HS-27A (cell line): ENCODE results near the gene TMEM272.

Experiments
- DNase-seq: peaks from one replicate; pipeline ENCODE4 v3.0.0-alpha.2; 2012; ENCODE audit warnings: low read depth, missing footprints

The TMEM272 gene

DNA sequence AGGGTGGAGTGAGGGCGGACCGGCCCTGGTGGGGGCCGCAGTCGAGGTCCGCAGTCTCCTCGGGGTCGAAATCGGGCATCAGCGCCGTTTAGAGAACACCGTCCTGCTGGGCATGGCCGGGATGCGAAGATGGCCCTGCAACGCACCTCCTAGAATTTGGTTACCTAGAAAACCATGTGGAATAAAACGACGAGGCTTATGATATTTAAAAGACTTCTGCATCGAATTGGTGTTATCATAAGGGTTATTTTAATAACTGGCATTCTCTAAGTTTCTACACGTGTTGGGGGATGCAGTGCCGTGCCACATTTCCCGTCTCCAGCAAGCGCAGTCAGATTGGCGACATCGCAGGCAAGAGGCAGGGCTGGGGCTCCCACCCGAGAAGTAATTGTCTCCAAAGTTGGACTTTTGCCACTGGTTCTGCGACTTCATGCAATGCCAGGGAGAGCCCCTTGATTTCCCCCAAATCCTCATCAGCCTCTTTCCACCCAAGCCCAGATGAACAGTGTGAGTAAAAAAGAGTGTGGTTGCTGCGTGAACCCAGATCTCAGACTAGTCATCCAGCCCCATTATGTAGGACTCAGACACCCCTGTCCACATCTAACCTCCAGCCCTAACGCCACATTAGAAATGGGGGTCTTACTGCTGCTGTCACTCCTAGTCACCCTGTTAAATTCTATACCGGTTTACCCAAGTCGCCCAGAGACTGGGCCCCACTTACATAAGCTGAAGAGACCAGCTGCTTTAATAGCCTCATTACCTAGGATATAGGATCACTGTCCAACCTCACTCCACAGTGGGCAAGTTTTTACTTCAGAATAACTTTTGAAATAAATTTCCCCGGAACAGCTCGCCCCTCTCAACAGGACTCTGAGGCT is 40.4 kb downstream of the TMEM272 start:
- no peak for DNase-seq

DNA sequence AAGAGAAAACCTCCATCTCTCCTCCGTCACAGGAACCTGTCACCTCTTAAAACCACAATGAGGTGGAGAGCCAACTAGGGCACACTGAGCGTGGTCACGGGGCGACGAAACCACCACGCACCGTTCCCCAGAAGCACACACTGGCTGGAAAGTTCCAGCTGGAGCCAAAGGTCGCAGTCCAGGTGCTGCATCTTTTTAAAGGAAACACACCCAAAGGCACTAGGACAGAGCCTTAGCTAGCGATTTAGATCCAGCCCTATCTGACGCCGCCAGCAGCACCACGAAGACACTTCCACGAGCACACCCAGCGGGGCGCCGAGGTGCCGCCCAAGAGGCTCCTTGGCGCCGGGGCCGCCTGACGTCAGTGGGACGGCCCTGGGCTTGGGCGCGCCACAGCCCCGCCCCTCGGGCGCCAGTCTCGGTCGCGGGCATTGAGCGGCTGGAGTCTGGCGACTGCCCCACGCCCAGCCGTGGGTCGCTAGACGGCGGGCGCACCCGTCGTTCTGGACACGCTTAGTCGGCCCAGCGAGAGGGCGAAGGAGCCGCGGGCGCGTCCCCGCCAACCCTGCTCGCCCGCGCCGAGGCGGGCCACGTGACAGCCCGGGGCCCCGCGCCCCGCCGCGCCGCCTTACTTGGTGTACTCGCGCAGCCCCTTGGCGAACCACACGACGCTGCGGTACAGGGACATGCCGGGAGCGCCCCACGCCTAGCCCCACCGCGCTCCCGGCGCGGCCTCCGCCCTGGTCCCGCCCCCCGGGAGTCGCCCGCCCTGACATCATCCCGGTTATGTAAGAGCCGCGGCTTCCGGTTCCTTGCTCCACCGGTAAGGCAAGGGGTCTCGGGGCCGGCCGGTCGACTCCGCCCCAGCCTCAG is 41.3 kb downstream of the TMEM272 start, which contains the start of gene DHRS12:
Gene DHRS12, minus strand, starts transcription at position 742 of the 873 bp plus-strand sequence. CDS start 4,504 bp downstream, outside the sequence.
- no peak for DNase-seq

- DNase-seq: no peak
Observed at GRCh38 chr13:51802631-51803418, 42.2 kb downstream of the TMEM272 start.

DNA sequence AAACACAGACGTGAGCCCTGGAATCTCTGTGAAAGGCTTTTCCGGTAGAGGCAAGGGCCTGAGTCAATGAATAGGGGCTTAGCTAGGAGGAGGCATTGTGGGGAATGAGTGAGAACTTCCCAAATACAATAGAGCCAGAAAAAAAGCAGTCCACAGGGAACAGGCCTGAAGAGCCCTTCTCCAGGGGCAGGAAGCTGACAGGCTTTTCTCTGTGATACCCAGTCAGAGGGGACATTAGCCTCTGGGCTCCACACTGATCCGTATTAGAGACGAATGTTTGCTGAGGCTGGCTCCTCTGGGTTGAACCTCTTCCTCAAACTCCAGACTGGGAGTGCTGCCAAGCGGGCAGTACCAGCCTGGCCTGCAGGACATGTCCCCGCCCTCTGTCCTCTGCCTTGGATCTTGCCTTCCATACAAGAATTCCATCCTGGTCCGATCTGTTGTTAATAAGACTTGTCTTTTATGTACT is 43.3 kb downstream of the TMEM272 start:
- no peak for DNase-seq

- DNase-seq: no peak
Observed at GRCh38 chr13:51800486-51800885, 44.5 kb downstream of the TMEM272 start.

GRCh38 chr13:51799261-51799660 is 45.7 kb downstream of the TMEM272 start:
- no peak for DNase-seq

- no peak for DNase-seq
Observed at GRCh38 chr13:51797664-51798488, 47.1 kb downstream of the TMEM272 start.

GRCh38 chr13:51796546-51796945 is 48.4 kb downstream of the TMEM272 start:
- DNase-seq: no peak

DNA sequence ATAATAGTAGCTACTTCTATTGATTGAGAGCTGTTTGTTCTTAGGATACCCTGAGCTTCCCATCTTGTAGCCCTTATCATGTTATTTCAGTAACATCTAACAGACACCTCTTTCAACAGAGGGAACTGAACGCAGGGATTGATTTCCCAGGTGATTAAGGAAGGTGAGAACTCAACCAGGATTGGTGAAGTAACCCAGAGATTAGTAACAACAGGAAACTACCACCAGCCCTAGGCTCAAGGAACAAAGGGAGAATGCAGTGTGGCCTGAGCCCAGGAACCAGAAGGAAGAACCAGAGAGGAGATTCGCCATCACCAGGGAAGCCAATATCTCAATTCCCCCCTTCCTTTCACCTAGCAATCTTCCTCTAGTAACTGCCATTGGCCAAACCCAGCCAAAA is 49.6 kb downstream of the TMEM272 start:
- DNase-seq: no peak

- no peak for DNase-seq
Observed at GRCh38 chr13:51794964-51795363, 50.0 kb downstream of the TMEM272 start.

DNA sequence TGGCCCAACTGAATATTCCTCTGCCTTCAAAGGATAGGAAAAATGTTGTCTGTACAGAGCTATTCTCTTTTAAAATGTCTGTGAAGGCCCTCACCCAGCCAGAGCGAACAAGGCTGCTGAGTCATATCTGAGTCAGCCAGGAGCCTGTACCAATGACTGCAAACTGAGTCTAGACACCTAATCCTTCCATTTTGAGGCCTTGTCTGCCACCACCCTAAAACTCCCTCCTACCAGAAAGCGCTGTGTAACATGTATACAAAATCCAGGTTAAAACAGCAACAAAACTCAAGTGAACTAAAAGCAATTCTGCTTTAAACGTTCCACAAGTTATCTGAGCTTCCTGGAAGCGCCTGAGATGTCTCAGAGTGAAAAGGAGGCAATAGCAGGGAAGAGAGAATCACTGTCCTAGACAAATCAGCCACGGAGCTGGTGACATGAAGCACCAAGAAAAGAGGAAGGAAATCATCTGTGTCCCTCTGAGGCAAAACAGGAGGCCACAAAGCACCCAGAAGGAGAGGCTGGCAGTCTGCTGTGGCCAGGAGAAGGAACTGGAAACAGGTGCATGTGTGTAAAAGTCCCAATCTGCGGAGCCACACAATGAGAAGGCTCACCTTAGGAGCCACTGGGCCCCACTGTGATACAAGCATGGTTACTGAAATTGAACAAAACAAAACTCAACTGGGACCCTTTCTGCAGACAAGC is 51.3 kb downstream of the TMEM272 start:
- DNase-seq: no peak

GRCh38 chr13:51786425-51787265 is 58.3 kb downstream of the TMEM272 start:
- no peak for DNase-seq

GRCh38 chr13:51785712-51786424 is 59.1 kb downstream of the TMEM272 start:
- no peak for DNase-seq

DNA sequence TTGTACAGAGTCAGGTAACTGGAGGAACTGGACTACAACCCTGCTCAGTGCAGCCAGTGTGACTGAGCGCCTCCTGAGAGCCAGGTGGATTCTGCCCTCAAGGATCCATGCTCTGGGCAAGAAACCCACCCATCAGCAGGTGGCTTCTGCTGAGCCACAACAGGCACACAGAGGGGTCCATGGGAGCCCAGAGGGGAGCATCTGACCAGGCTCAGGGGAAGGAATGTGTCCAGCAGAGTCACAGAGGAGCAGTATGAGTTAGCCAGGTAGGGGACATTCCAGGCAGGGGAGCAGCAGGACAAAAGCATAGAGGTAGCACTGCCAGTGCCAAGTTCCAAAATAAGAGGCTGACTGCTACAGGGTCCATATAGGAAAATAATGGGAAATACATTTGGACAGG is 60.9 kb downstream of the TMEM272 start:
- DNase-seq: no peak

GRCh38 chr13:51783428-51784094 is 61.4 kb downstream of the TMEM272 start:
- no peak for DNase-seq

DNA sequence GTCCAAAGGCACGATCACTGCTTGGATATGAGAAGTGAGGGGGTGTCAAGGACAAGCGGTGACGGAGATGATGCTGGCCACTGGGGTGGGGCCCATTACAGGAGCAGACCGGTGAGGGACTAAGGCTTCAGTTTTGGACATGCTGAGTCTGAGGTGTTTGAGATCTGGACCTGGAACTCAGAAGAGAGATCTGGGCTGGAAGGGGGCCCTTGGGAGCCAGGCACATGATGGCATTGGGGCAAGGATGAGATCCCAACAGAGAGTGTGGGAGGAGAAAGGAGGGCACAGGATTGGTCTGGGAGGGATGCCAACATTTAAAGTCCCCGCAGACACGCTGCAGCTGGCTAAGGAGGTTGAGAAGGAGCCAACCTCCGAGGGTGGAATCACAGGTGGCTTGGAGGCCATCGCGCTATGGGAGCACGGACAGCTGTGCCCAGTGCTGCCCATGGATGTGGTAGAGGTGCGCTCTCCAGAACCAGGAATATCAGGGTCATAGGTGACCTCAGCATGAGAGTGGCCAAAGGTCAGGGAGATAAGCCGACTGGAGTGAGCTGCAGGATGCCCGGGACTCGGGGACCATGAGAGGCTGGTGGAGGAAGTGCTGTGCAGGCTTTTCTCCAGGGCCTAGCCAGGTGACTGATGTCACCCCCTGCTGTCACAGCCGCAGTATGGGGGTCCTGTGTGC is 62.8 kb downstream of the TMEM272 start:
- DNase-seq: no peak

GRCh38 chr13:51781246-51782022 is 63.5 kb downstream of the TMEM272 start:
- DNase-seq: no peak
